ENCODE measurements around the gene LAMA5.

The LAMA5 gene

GRCh38 chr20:62321975-62322374 is 45.1 kb downstream of the LAMA5 start:
- Histone ChIP-seq H4K20me1 (peaks cover 0 to 22% (median 0%) of the 10 kb centered on the region in 11 experiments; a peak in 1 of 22 replicates), H3K4me1 (no peaks in the 10 kb centered on the region), H3K4me2 (no peak overlapping the region), H3K27me3 (no peaks in the 10 kb centered on the region), H3K9me3 (replicated peaks in 1 of 11) (no peaks in the 10 kb centered on the region), H3K4me3 (no peak overlapping the region), H3K9ac (no peak overlapping the region), H3K27ac (no peak overlapping the region), H3K36me3 (peaks cover 0 to 44% (median 14%) of the 10 kb centered on the region in 11 experiments; a peak in 11 of 22 replicates)
- no peak for TF ChIP-seq Cebpa-rat (IDR thresholded peaks at IDR 0.05)

- H3K4me3 ChIP-seq: no peak overlapping the region
- H3K36me3 ChIP-seq: peaks cover 0 to 44% (median 14%) of the 10 kb centered on the region in 11 experiments; a peak in 12 of 22 replicates
- no peaks in the 10 kb centered on the region for H3K27me3 ChIP-seq
- H4K20me1 ChIP-seq: peaks cover 0 to 25% (median 0%) of the 10 kb centered on the region in 11 experiments; a peak in 1 of 22 replicates
- H3K9me3 ChIP-seq (replicated peaks in 1 of 11): no peaks in the 10 kb centered on the region
- TF ChIP-seq Cebpa-rat (IDR thresholded peaks at IDR 0.05): no peak
- H3K9ac ChIP-seq: no peak overlapping the region
- H3K4me2 ChIP-seq: no peak overlapping the region
- H3K4me1 ChIP-seq: no peaks in the 10 kb centered on the region
- H3K27ac ChIP-seq: no peak overlapping the region
These were observed 45.6 kb downstream of the LAMA5 start for GRCh38 chr20:62321521-62321948.

GRCh38 chr20:62320581-62321354 is 46.3 kb downstream of the LAMA5 start:
- Histone ChIP-seq H3K4me3 (no peak overlapping the region), H3K9me3 (replicated peaks in 1 of 11) (no peaks in the 10 kb centered on the region), H3K4me1 (no peaks in the 10 kb centered on the region), H3K27me3 (no peaks in the 10 kb centered on the region), H3K27ac (no peak overlapping the region), H4K20me1 (peaks cover 0 to 30% (median 0%) of the 10 kb centered on the region in 11 experiments; a peak in 1 of 22 replicates), H3K4me2 (no peak overlapping the region), H3K36me3 (peaks cover 0 to 48% (median 18%) of the 10 kb centered on the region in 11 experiments; a peak in 10 of 22 replicates), H3K9ac (no peak overlapping the region)
- no peak for TF ChIP-seq Cebpa-rat (IDR thresholded peaks at IDR 0.05)

GRCh38 chr20:62319346-62319909 is 47.7 kb downstream of the LAMA5 start:
- H3K9me3 ChIP-seq (replicated peaks in 1 of 11): no peaks in the 10 kb centered on the region
- H3K4me2 ChIP-seq: no peak overlapping the region
- H3K36me3 ChIP-seq: peaks cover 0 to 50% (median 19%) of the 10 kb centered on the region in 11 experiments; a peak in 9 of 22 replicates
- no peak overlapping the region for H3K27ac ChIP-seq
- H3K4me3 ChIP-seq: no peak overlapping the region
- no peak for TF ChIP-seq Cebpa-rat (IDR thresholded peaks at IDR 0.05)
- no peaks in the 10 kb centered on the region for H3K27me3 ChIP-seq
- no peak overlapping the region for H3K9ac ChIP-seq
- no peaks in the 10 kb centered on the region for H3K4me1 ChIP-seq
- peaks cover 0 to 36% (median 0%) of the 10 kb centered on the region in 11 experiments; a peak in 4 of 22 replicates for H4K20me1 ChIP-seq

GRCh38 chr20:62318400-62319345 is 48.4 kb downstream of the LAMA5 start:
- Histone ChIP-seq H3K27ac (no peak overlapping the region), H3K36me3 (peaks cover 0 to 49% (median 17%) of the 10 kb centered on the region in 11 experiments; a peak in 9 of 22 replicates), H3K9ac (no peak overlapping the region), H3K9me3 (replicated peaks in 1 of 11) (no peaks in the 10 kb centered on the region), H3K4me3 (no peak overlapping the region), H3K4me2 (no peak overlapping the region), H4K20me1 (peaks cover 0 to 43% (median 0%) of the 10 kb centered on the region in 11 experiments; a peak in 5 of 22 replicates), H3K27me3 (no peaks in the 10 kb centered on the region), H3K4me1 (no peaks in the 10 kb centered on the region)
- TF ChIP-seq Cebpa-rat (IDR thresholded peaks at IDR 0.05): no peak

- Histone ChIP-seq H3K36me3 (peaks cover 0 to 48% (median 17%) of the 10 kb centered on the region in 11 experiments; a peak in 10 of 22 replicates), H3K4me3 (no peak overlapping the region), H3K9me3 (replicated peaks in 1 of 11) (no peaks in the 10 kb centered on the region)
These were observed 49.9 kb downstream of the LAMA5 start for GRCh38 chr20:62317167-62317655.

GRCh38 chr20:62316331-62317166 is 50.6 kb downstream of the LAMA5 start:
- no peaks in the 10 kb centered on the region for H3K27me3 ChIP-seq
- H3K9ac ChIP-seq: no peak overlapping the region
- no peak for TF ChIP-seq Cebpa-rat (IDR thresholded peaks at IDR 0.05)
- H3K27ac ChIP-seq: no peak overlapping the region
- no peak overlapping the region for H3K4me2 ChIP-seq
- H3K36me3 ChIP-seq: peaks cover 0 to 47% (median 17%) of the 10 kb centered on the region in 11 experiments; a peak in 10 of 22 replicates
- H3K4me3 ChIP-seq: no peak overlapping the region
- peaks cover 0 to 55% (median 0%) of the 10 kb centered on the region in 11 experiments; a peak in 6 of 22 replicates for H4K20me1 ChIP-seq
- H3K9me3 ChIP-seq (replicated peaks in 1 of 11): no peaks in the 10 kb centered on the region
- H3K4me1 ChIP-seq: no peaks in the 10 kb centered on the region

More at GRCh38 chr20:62317167-62317655, 49.9 kb downstream of the LAMA5 start:
- no peak overlapping the region for H3K9ac ChIP-seq
- no peaks in the 10 kb centered on the region for H3K27me3 ChIP-seq
- no peaks in the 10 kb centered on the region for H3K4me1 ChIP-seq
- TF ChIP-seq Cebpa-rat (IDR thresholded peaks at IDR 0.05): no peak
- H3K27ac ChIP-seq: no peak overlapping the region
- peaks cover 0 to 50% (median 0%) of the 10 kb centered on the region in 11 experiments; a peak in 6 of 22 replicates for H4K20me1 ChIP-seq
- no peak overlapping the region for H3K4me2 ChIP-seq

GRCh38 chr20:62315773-62316172 is 51.3 kb downstream of the LAMA5 start:
- no peak overlapping the region for H3K4me3 ChIP-seq
- H3K36me3 ChIP-seq: peaks cover 0 to 53% (median 24%) of the 10 kb centered on the region in 11 experiments; a peak in 10 of 22 replicates
- TF ChIP-seq Cebpa-rat (IDR thresholded peaks at IDR 0.05): no peak
- peaks cover 0 to 61% (median 0%) of the 10 kb centered on the region in 11 experiments; a peak in 7 of 22 replicates for H4K20me1 ChIP-seq
- H3K4me1 ChIP-seq: no peaks in the 10 kb centered on the region
- no peak overlapping the region for H3K4me2 ChIP-seq
- H3K27ac ChIP-seq: no peak overlapping the region
- no peak overlapping the region for H3K9ac ChIP-seq
- no peaks in the 10 kb centered on the region for H3K9me3 ChIP-seq (replicated peaks in 1 of 11)
- H3K27me3 ChIP-seq: no peaks in the 10 kb centered on the region

Measured in BLaER1 treated with 17β-estradiol and CSF1 and Interleukin-3, amounts not matched to agents 10 nM and 100 nM (cell line).